ENCODE results near the gene ABLIM3.
"Not testable (repeated sequence)": the region's sequence is repeated elsewhere in the genome, so short reads cannot be mapped to it uniquely, and the experiment has no call there.

ABLIM3 gene

DNA sequence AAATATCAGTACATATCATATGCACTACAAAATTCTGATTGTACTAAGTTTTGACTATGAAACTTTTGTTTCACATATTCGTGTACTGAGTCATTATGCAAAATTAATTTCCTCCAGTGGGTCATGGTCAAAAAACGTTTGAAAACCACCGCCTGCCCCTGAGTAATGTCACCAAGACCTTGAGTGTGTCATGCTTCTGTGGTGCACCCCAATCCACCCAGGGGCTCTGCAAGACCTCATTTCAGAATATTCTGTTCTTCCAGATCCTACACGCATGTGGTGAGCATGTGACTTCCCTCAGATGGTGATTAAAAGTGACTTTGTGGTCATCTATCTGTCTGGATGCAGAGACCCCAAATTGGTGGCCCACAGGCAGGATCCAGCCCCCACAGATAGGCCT, 31.0 kb downstream of the ABLIM3 start:
- TF ChIP-seq Cebpa-rat (IDR thresholded peaks at IDR 0.05) = no peak

GRCh38 chr5:149172709-149173505, 31.6 kb downstream of the ABLIM3 start:
- TF ChIP-seq Cebpa-rat (IDR thresholded peaks at IDR 0.05) = no peak
- Histone ChIP-seq H3K4me3 (no peak overlapping the region), H3K9ac (no peak overlapping the region), H3K27ac (no peak overlapping the region), H4K20me1 (no peaks in the 10 kb centered on the region), H3K4me2 (no peak overlapping the region), H3K36me3 (no peaks in the 10 kb centered on the region), H3K27me3 (no peaks in the 10 kb centered on the region), H3K4me1 (no peaks in the 10 kb centered on the region), H3K9me3 (no peaks in the 10 kb centered on the region)

More for the DNA sequence above, 31.0 kb downstream of the ABLIM3 start:
- Histone ChIP-seq H3K27me3 (no peaks in the 10 kb centered on the region), H3K4me3 (no peak overlapping the region), H3K9ac (no peak overlapping the region), H3K4me2 (no peak overlapping the region), H3K27ac (no peak overlapping the region), H4K20me1 (no peaks in the 10 kb centered on the region), H3K36me3 (no peaks in the 10 kb centered on the region), H3K4me1 (no peaks in the 10 kb centered on the region), H3K9me3 (no peaks in the 10 kb centered on the region)

DNA sequence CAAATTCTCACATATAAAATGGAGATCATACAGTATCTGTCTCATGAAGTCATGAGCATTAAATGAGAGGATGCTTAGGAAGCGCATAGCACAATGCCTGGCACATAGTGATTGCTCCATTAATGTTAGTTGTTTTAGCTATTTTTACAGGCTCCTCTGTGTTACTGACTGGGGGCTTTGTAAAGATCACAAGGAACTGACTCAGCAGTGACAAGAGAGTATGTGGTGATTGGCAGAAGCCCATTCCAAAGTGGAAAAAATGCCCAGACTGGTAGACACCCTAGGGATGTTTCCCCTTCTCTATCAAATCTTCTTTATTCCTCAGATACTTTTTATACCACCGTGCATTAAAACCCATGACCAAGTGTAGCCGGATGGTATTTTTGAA, 33.5 kb downstream of the ABLIM3 start:
- H3K4me3 ChIP-seq = no peak overlapping the region

DNA sequence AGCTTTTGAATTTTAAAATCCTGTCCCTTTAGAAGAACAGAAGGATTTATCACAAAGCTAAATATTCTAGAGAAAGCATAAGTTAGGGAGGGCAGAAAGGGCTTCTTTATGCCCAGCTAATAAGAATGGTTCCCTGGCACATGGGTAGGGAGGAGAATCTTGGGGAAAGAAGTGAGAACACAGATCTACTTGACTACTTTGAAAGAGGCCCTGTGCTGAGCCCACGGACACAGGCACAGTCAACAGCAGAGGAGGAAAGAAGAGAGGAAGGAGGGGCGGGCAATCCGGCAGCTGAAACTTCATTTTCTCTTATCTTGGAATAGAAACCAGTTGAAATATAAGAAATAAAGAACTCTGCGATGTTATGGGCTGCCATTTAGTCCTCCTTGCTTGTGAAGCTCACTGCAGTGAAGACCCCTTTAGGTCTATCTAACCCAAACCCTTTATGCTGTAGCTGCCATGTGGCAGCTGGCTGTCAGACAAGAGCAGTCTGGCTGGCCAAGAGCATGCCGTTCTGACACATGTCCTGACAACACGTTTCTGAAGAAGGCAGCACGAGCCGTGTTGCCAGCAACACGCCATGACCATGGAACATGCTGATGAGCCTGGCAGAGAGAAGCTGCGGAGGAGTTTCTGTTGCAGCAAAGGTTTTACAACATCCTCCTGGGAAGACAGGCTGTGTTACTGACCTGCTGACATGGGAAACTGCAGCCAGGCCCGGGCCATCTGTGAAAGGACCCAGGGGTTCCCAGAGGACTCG, 34.2 kb downstream of the ABLIM3 start:
- Histone ChIP-seq H3K4me1 (no peaks in the 10 kb centered on the region), H3K36me3 (no peaks in the 10 kb centered on the region), H3K27ac (no peak overlapping the region), H4K20me1 (no peaks in the 10 kb centered on the region), H3K9ac (no peak overlapping the region), H3K9me3 (no peaks in the 10 kb centered on the region), H3K27me3 (no peaks in the 10 kb centered on the region), H3K4me3 (no peak overlapping the region), H3K4me2 (no peak overlapping the region)
- TF ChIP-seq Cebpa-rat (IDR thresholded peaks at IDR 0.05) = no peak

More for the DNA sequence above, 33.5 kb downstream of the ABLIM3 start:
- no peak overlapping the region for H3K27ac ChIP-seq
- H3K9ac ChIP-seq = no peak overlapping the region
- H3K27me3 ChIP-seq = no peaks in the 10 kb centered on the region
- no peak overlapping the region for H3K4me2 ChIP-seq
- TF ChIP-seq Cebpa-rat (IDR thresholded peaks at IDR 0.05) = no peak
- H4K20me1 ChIP-seq = no peaks in the 10 kb centered on the region
- no peaks in the 10 kb centered on the region for H3K36me3 ChIP-seq
- H3K4me1 ChIP-seq = no peaks in the 10 kb centered on the region
- H3K9me3 ChIP-seq = no peaks in the 10 kb centered on the region

GRCh38 chr5:149177339-149177843, 36.1 kb downstream of the ABLIM3 start:
- Histone ChIP-seq H3K9me3 (no peaks in the 10 kb centered on the region), H3K4me1 (no peaks in the 10 kb centered on the region), H3K36me3 (no peaks in the 10 kb centered on the region), H4K20me1 (no peaks in the 10 kb centered on the region), H3K27ac (no peak overlapping the region), H3K9ac (no peak overlapping the region), H3K4me3 (no peak overlapping the region), H3K27me3 (no peaks in the 10 kb centered on the region), H3K4me2 (no peak overlapping the region)
- no peak for TF ChIP-seq Cebpa-rat (IDR thresholded peaks at IDR 0.05)

DNA sequence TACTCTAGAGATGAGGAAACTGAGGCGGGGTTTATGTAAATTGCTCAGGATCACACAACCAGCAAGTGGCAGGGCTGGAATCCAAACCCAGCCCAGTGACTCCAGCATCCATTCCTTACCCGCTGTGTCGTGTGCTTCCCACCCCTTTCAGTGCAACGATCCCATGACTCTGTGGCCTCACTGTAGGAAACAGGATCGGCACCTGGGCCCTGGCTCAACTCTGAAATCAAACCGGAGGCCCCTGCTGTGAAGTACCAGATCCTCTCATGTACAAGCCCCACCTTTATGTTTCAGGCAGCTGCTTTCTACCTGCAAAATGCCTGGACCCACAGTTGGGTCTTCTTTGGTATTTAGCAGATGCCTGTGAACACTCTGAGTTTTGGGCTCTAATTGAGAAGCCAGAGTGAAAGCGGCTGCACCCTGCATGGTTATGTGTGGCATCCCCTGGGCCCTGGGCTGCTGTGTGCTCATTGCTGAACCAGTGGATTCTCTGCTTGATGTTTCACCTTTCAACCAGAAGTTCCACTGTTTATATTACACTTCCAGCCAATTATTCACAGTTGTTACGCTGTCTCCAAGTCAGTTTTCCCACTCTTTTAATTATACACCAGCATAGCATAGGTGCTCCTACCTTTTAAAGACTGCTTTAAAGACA, 36.7 kb downstream of the ABLIM3 start:
- Histone ChIP-seq H3K27ac (no peak overlapping the region), H3K27me3 (no peaks in the 10 kb centered on the region), H4K20me1 (no peaks in the 10 kb centered on the region), H3K4me3 (no peak overlapping the region), H3K4me1 (no peaks in the 10 kb centered on the region), H3K4me2 (no peak overlapping the region), H3K9me3 (no peaks in the 10 kb centered on the region), H3K9ac (no peak overlapping the region), H3K36me3 (no peaks in the 10 kb centered on the region)
- TF ChIP-seq Cebpa-rat (IDR thresholded peaks at IDR 0.05) = no peak

- H3K4me2 ChIP-seq = no peak overlapping the region
These were observed 40.4 kb downstream of the ABLIM3 start for GRCh38 chr5:149181732-149182131.

DNA sequence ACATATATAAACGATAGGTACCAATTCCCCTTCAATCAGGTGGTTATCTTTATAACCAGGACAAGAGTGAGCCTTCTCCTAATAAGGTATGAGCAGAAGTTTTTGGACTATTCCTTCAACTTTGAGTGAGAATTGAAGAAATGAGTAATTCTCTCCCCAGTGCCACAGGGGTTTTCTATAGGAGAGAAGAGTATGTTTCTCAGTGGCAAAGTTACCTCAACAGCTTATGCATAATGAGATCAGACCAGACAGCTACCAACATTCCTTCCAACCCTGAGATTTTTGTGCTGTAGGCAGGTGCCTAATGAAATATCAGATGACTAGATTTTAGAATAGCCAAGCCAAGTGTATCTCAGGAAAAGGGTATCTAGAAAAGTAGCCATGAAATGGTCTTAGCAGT, 40.9 kb downstream of the ABLIM3 start:
- no peak for TF ChIP-seq Cebpa-rat (IDR thresholded peaks at IDR 0.05)
- Histone ChIP-seq H3K27ac (no peak overlapping the region), H3K9me3 (no peaks in the 10 kb centered on the region), H3K4me3 (no peak overlapping the region), H3K27me3 (no peaks in the 10 kb centered on the region), H3K4me2 (no peak overlapping the region), H4K20me1 (no peaks in the 10 kb centered on the region), H3K36me3 (no peaks in the 10 kb centered on the region), H3K4me1 (no peaks in the 10 kb centered on the region), H3K9ac (no peak overlapping the region)

More at GRCh38 chr5:149181732-149182131, 40.4 kb downstream of the ABLIM3 start:
- Histone ChIP-seq H4K20me1 (no peaks in the 10 kb centered on the region), H3K4me1 (no peaks in the 10 kb centered on the region), H3K36me3 (no peaks in the 10 kb centered on the region), H3K27ac (no peak overlapping the region), H3K27me3 (no peaks in the 10 kb centered on the region), H3K4me3 (no peak overlapping the region), H3K9ac (no peak overlapping the region), H3K9me3 (no peaks in the 10 kb centered on the region)
- TF ChIP-seq Cebpa-rat (IDR thresholded peaks at IDR 0.05) = no peak

- Histone ChIP-seq H3K4me2 (no peak overlapping the region), H3K27ac (no peak overlapping the region), H3K9me3 (no peaks in the 10 kb centered on the region), H3K4me1 (no peaks in the 10 kb centered on the region), H3K4me3 (no peak overlapping the region), H3K36me3 (no peaks in the 10 kb centered on the region), H3K9ac (no peak overlapping the region), H3K27me3 (no peaks in the 10 kb centered on the region), H4K20me1 (no peaks in the 10 kb centered on the region)
- no peak for TF ChIP-seq Cebpa-rat (IDR thresholded peaks at IDR 0.05)
These were observed 43.8 kb downstream of the ABLIM3 start for GRCh38 chr5:149185067-149185466.

- Histone ChIP-seq H4K20me1 (no peaks in the 10 kb centered on the region), H3K27me3 (no peaks in the 10 kb centered on the region), H3K27ac (no peak overlapping the region), H3K4me2 (no peak overlapping the region), H3K9me3 (no peaks in the 10 kb centered on the region), H3K9ac (no peak overlapping the region), H3K36me3 (no peaks in the 10 kb centered on the region), H3K4me3 (no peak overlapping the region), H3K4me1 (no peaks in the 10 kb centered on the region)
- no peak for TF ChIP-seq Cebpa-rat (IDR thresholded peaks at IDR 0.05)
These were observed 45.2 kb downstream of the ABLIM3 start for GRCh38 chr5:149186506-149186905.

DNA sequence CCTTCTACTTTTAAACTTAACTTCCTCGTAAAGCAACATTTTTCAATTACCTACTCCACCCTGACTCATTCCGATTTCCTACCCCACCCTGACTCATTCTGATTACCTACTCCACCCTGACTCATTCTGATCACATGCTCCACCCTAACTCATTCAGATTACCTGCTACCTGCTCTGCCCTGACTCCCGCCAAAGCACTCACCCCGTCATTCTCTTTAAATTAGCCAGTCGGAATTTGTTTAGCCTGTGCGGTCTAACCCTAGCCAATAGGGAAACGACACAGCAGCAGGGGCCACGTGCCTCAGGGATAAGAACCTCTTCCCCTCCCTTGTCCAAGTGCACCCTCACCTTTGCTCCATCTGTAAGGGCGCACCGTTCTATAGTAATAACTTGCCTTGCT, 46.3 kb downstream of the ABLIM3 start:
- not testable (repeated sequence) for H3K9ac ChIP-seq, H3K4me3 ChIP-seq, H3K27ac ChIP-seq, H3K27me3 ChIP-seq, H3K36me3 ChIP-seq, H3K9me3 ChIP-seq, H4K20me1 ChIP-seq, H3K4me2 ChIP-seq, H3K4me1 ChIP-seq

Measured in BLaER1 (cell line).